HG03175 (cell line): ENCODE measurements around the gene TPM1.

Experiments used
- ATAC-seq: cut with Tn5 transposase; IDR thresholded peaks from one replicate; pipeline ENCODE4 v1.9.1; 2021; ENCODE audit warnings: mild to moderate bottlenecking, moderate library complexity; ENCODE audit not compliant: unreplicated experiment

The TPM1 gene

GRCh38 chr15:63015618-63016017 lies 26.9 kb upstream of the TPM1 start:
- no peak for ATAC-seq

- ATAC-seq, result no peak
Measured at GRCh38 chr15:63016234-63016633, 26.3 kb upstream of the TPM1 start.

GRCh38 chr15:63018639-63019038 lies 23.9 kb upstream of the TPM1 start:
- no peak for ATAC-seq

GRCh38 chr15:63019511-63020109 lies 22.9 kb upstream of the TPM1 start:
- ATAC-seq, result no peak

GRCh38 chr15:63020128-63020527 lies 22.4 kb upstream of the TPM1 start:
- ATAC-seq, result no peak

GRCh38 chr15:63020759-63021430 lies 21.7 kb upstream of the TPM1 start:
- no peak for ATAC-seq

- no peak for ATAC-seq
Measured at GRCh38 chr15:63022181-63022580, 20.4 kb upstream of the TPM1 start.

- no peak for ATAC-seq
Measured at GRCh38 chr15:63022663-63023062, 19.9 kb upstream of the TPM1 start.

GRCh38 chr15:63023351-63023945 lies 19.1 kb upstream of the TPM1 start:
- no peak for ATAC-seq

GRCh38 chr15:63025460-63025859 lies 17.1 kb upstream of the TPM1 start:
- no peak for ATAC-seq

GRCh38 chr15:63027646-63028045 lies 14.9 kb upstream of the TPM1 start:
- no peak for ATAC-seq

GRCh38 chr15:63028442-63029110 lies 14.0 kb upstream of the TPM1 start:
- ATAC-seq, result no peak

- no peak for ATAC-seq
Measured at GRCh38 chr15:63029676-63030075, 12.9 kb upstream of the TPM1 start.

GRCh38 chr15:63030101-63030551 lies 12.4 kb upstream of the TPM1 start:
- no peak for ATAC-seq

GRCh38 chr15:63034578-63034977 lies 8.0 kb upstream of the TPM1 start:
- no peak for ATAC-seq

GRCh38 chr15:63035253-63035652 lies 7.3 kb upstream of the TPM1 start:
- ATAC-seq, result no peak

GRCh38 chr15:63035977-63036376 lies 6.6 kb upstream of the TPM1 start:
- no peak for ATAC-seq

- ATAC-seq, result no peak
Measured at GRCh38 chr15:63037976-63038720, 4.4 kb upstream of the TPM1 start.

GRCh38 chr15:63038926-63039673 lies 3.4 kb upstream of the TPM1 start:
- ATAC-seq, result no peak

GRCh38 chr15:63039811-63040210 lies 2.7 kb upstream of the TPM1 start:
- ATAC-seq, result no peak
